Prostate gland (tissue), 2 donors: ENCODE results near the gene SUGCT.

ENCODE experiments used
- POLR2A ChIP-seq: fragments of 450-650 bp; IDR thresholded peaks from one replicate; pipeline ENCODE4 v1.6.1; 2016; ENCODE audit warnings: antibody characterized with exemption, mild to moderate bottlenecking
- POLR2AphosphoS5 ChIP-seq: sonication (generic); formaldehyde crosslinking; IDR thresholded peaks from one replicate; pipeline ENCODE4 v1.6.1; 2017; ENCODE audit warnings: antibody characterized with exemption
- TF ChIP-seq, protein P1 (sequence below), 4 experiments: fragments of 200-600 bp in 2 of 4; fragments of 450-650 bp in 2 of 4; sonication (generic) in 2 of 4; IDR thresholded peaks; 1 replicate in 3 of 4; 2 replicates in 1 of 4; pipeline ENCODE4 v1.5.1; 2016 to 2019; ENCODE audit warnings: antibody characterized with exemption in 4 of 4, mild to moderate bottlenecking in 2 of 4, moderate library complexity in 2 of 4

DNA sequence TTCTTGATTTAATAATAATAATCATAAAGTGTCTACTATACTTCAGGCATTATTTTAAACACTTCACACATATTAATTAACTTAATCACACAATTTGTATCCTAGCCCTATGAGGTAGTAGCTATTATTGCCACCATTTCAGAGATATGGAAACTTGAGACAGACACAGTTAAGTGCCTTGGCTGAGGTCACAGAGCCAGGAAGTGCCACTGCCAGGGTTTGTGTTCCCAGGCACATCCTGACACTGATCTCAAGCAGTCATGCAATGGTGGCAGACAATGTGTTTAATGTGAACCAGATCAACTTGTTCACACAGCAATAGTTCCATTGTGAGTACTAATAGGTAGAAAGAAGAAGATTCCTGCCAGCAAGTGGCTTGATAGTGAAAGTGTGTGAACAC lies 666.0 kb downstream of the SUGCT start:
- TF ChIP-seq, protein P1, sequence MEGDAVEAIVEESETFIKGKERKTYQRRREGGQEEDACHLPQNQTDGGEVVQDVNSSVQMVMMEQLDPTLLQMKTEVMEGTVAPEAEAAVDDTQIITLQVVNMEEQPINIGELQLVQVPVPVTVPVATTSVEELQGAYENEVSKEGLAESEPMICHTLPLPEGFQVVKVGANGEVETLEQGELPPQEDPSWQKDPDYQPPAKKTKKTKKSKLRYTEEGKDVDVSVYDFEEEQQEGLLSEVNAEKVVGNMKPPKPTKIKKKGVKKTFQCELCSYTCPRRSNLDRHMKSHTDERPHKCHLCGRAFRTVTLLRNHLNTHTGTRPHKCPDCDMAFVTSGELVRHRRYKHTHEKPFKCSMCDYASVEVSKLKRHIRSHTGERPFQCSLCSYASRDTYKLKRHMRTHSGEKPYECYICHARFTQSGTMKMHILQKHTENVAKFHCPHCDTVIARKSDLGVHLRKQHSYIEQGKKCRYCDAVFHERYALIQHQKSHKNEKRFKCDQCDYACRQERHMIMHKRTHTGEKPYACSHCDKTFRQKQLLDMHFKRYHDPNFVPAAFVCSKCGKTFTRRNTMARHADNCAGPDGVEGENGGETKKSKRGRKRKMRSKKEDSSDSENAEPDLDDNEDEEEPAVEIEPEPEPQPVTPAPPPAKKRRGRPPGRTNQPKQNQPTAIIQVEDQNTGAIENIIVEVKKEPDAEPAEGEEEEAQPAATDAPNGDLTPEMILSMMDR (IDR thresholded peaks at IDR 0.05), result no peak
- TF ChIP-seq POLR2A, result no peak
- no peak for TF ChIP-seq POLR2AphosphoS5
